HepG2 (cell line): Measurements from ENCODE around the gene ZNF322. TPM values are rescaled to one million over a fixed set of nuclear protein-coding genes. Genes with fewer than 3 reads are reported as not detected.

Source experiments
- ATAC-seq: fragments of 200-7000 bp; cut with Tn5 transposase; 3 replicates; pipeline ENCODE4 v1.9.1; 2020; ENCODE audit warnings: mild to moderate bottlenecking, moderate library complexity
- Bru-seq: library from RNA; stranded (reverse); fragments of 400-500 nt; gene quantifications from one replicate; lab custom pipeline; 2021; lab: Mats Ljungman, UMichigan
- BruChase-seq, 2 experiments: library from RNA; stranded (reverse); fragments of 400-500 nt; gene quantifications; one replicate each; lab custom pipeline; 2021; lab: Mats Ljungman, UMichigan
- BruUV-seq: library from RNA; stranded (reverse); fragments of 400-500 nt; replicated peaks from 2 replicates; lab custom pipeline; 2021; lab: Mats Ljungman, UMichigan
- CTCF ChIA-PET: fragments of 300-600 bp; formaldehyde crosslinking; extraction: SDS; loops from one replicate; lab custom pipeline; 2021; ENCODE audit warnings: low total read pairs, inconsistent platforms, low intra/inter-chr PET ratio; lab: Yijun Ruan, JAX
- POLR2A ChIA-PET: fragments of 350-600 bp; sonication (Branson Sonifier 250); formaldehyde crosslinking; loops from one replicate; lab custom pipeline; 2020; ENCODE audit warnings: antibody characterized with exemption, inconsistent platforms; lab: Yijun Ruan, JAX
- DNase-seq: peaks from one replicate; pipeline ENCODE4 v3.0.0-alpha.2; 2015; ENCODE audit warnings: low spot score
- FAIRE-seq: peaks from 3 replicates; lab custom pipeline; 2011; peaks lifted over from hg19 to GRCh38; lab: Jason Lieb, UNC
- H2AFZ ChIP-seq: one replicate; pipeline ENCODE4 v1.6.1; 2011; ENCODE audit warnings: low read length, inconsistent platforms
- H3K27ac ChIP-seq: fragments of 300-600 bp; 3 replicates; pipeline ENCODE4 v1.8.0; 2011; ENCODE audit warnings: mixed run types, mild to moderate bottlenecking, mixed read lengths, low read length, inconsistent platforms; ENCODE audit not compliant: insufficient read depth; ENCODE audit errors: extremely low read length
- H3K27me3 ChIP-seq, 2 experiments: fragments of 200-600 bp in 1 of 2; 2 replicates in 1 of 2; 3 replicates in 1 of 2; pipeline versions ENCODE4 v1.6.0 to v1.8.0; 2011; ENCODE audit warnings: low read length in 2 of 2, mild to moderate bottlenecking in 2 of 2, moderate library complexity in 2 of 2, inconsistent platforms in 1 of 2; ENCODE audit not compliant: insufficient read depth in 2 of 2, control insufficient read depth in 1 of 2
- H3K36me3 ChIP-seq, 2 experiments: fragments of 200-600 bp in 1 of 2; replicated peaks in 1 of 2; 2 replicates in 1 of 2; 3 replicates in 1 of 2; pipeline versions ENCODE4 v1.5.1 to v1.8.0; 2011; ENCODE audit warnings: low read length in 2 of 2, inconsistent platforms in 1 of 2; ENCODE audit not compliant: insufficient read depth in 2 of 2, control insufficient read depth in 1 of 2
- H3K4me1 ChIP-seq: 2 replicates; pipeline ENCODE4 v1.5.1; 2012; ENCODE audit warnings: low read length, inconsistent platforms; ENCODE audit not compliant: insufficient read depth
- H3K4me2 ChIP-seq: 2 replicates; pipeline ENCODE4 v1.6.0; 2011; ENCODE audit warnings: low read depth, low read length, inconsistent platforms
- H3K4me3 ChIP-seq, 3 experiments: fragments of 200-600 bp in 1 of 3; sonication (generic), shearing (Covaris generic) in 1 of 3; replicated peaks in 1 of 3; 2 replicates each; pipeline ENCODE4 v1.5.1; 2011 to 2016; ENCODE audit warnings: low read length in 3 of 3, inconsistent platforms in 2 of 3, low read depth in 2 of 3, mild to moderate bottlenecking in 2 of 3, control low read depth in 1 of 3, mixed read lengths in 1 of 3; ENCODE audit not compliant: insufficient read depth in 1 of 3
- H3K79me2 ChIP-seq: one replicate; pipeline ENCODE4 v1.6.1; 2011; ENCODE audit warnings: low read length, inconsistent platforms; ENCODE audit not compliant: insufficient read depth
- H3K9ac ChIP-seq: 2 replicates; pipeline ENCODE4 v1.6.0; 2011; ENCODE audit warnings: mild to moderate bottlenecking, low read depth, low read length, inconsistent platforms; ENCODE audit not compliant: insufficient read depth
- H3K9me3 ChIP-seq: 2 replicates; pipeline ENCODE4 v1.5.1; 2012; ENCODE audit warnings: mild to moderate bottlenecking, low read length
- H4K20me1 ChIP-seq: 2 replicates; pipeline ENCODE4 v1.6.0; 2011; ENCODE audit warnings: inconsistent platforms, mild to moderate bottlenecking, low read length, moderate library complexity; ENCODE audit not compliant: insufficient read depth
- HOXA3 ChIP-seq: sonication (generic); formaldehyde crosslinking; IDR thresholded peaks from 2 replicates; pipeline ENCODE4 v1.5.0; 2020; ENCODE audit warnings: missing genetic modification reagents
- MIER3 ChIP-seq: IDR thresholded peaks from 2 replicates; pipeline ENCODE4 v1.6.1; 2016; ENCODE audit warnings: missing compliant biosample characterization, borderline replicate concordance
- MTA3 ChIP-seq: sonication (generic); formaldehyde crosslinking; IDR thresholded peaks from 2 replicates; pipeline ENCODE4 v1.4.0; 2020; ENCODE audit warnings: missing genetic modification reagents
- NFYC ChIP-seq: IDR thresholded peaks from 2 replicates; pipeline ENCODE4 v1.6.1; 2016; ENCODE audit warnings: missing genetic modification reagents, missing compliant biosample characterization
- RAD51 ChIP-seq: fragments of 450-650 bp; IDR thresholded peaks from 2 replicates; pipeline ENCODE4 v1.6.1; 2016; ENCODE audit warnings: borderline replicate concordance
- RXRA ChIP-seq: sonication (generic); formaldehyde crosslinking; IDR thresholded peaks from 2 replicates; pipeline ENCODE4 v1.5.1; 2020; ENCODE audit warnings: missing genetic modification reagents
- U2AF2 ChIP-seq: fragments of 200-400 bp; formaldehyde crosslinking; IDR thresholded peaks from 2 replicates; pipeline ENCODE4 v1.6.1; 2017; ENCODE audit warnings: low read depth, mild to moderate bottlenecking, low read length
- ZFP41 ChIP-seq: sonication (generic); formaldehyde crosslinking; IDR thresholded peaks from 2 replicates; pipeline ENCODE4 v1.4.0; 2020; ENCODE audit warnings: mild to moderate bottlenecking, missing genetic modification reagents, borderline replicate concordance
- ZMYM3 ChIP-seq: sonication (generic); formaldehyde crosslinking; IDR thresholded peaks from 2 replicates; pipeline ENCODE4 v1.5.1; 2020; ENCODE audit warnings: mild to moderate bottlenecking, missing genetic modification reagents
- ZNF160 ChIP-seq: sonication (generic); formaldehyde crosslinking; IDR thresholded peaks from 2 replicates; pipeline ENCODE4 v1.8.0; 2022; ENCODE audit warnings: mild to moderate bottlenecking, inconsistent platforms, missing genetic modification reagents
- ZNF460 ChIP-seq: sonication (generic); formaldehyde crosslinking; IDR thresholded peaks from 2 replicates; pipeline ENCODE4 v1.5.1; 2020; ENCODE audit warnings: missing genetic modification reagents, mild to moderate bottlenecking, borderline replicate concordance
- ZNF724P ChIP-seq: sonication (generic); formaldehyde crosslinking; IDR thresholded peaks from 2 replicates; pipeline ENCODE4 v1.8.0; 2022; ENCODE audit warnings: missing genetic modification reagents, borderline replicate concordance
- ZNF879 ChIP-seq: sonication (generic); formaldehyde crosslinking; IDR thresholded peaks from 2 replicates; pipeline ENCODE4 v1.8.1; 2023; ENCODE audit warnings: missing genetic modification reagents
- WGBS: methylation state at CpG from one replicate; pipeline ENCODE4 v1.1.6; 2017; ENCODE audit warnings: low lambda C conversion rate; 5-methylcytosine and 5-hydroxymethylcytosine counted together
- in situ Hi-C: cut with HindIII; loops from 2 replicates; pipeline ENCODE4 v1.10.0; 2017; ENCODE audit warnings: low pct_unique_long_range_greater_than_20kb; ENCODE audit not compliant: extremely low pct_ligation_motif_present
- intact Hi-C: fragments of 100-400 bp; cut with micrococcal nuclease; formaldehyde crosslinking; loops from one replicate; pipeline ENCODE4 v1.10.0; 2022; ENCODE audit not compliant: unreplicated experiment
- long read RNA-seq, 2 experiments: library from RNA in 1 of 2; library from polyadenylated mRNA in 1 of 2; stranded (forward) in 1 of 2; unstranded in 1 of 2; transcript quantifications; one replicate each; pipeline ENCODE4 v2.0.0, GENCODE V29; 2019 to 2022
- polyA minus RNA-seq, 3 experiments: library from RNA; depleted of rRNA, polyadenylated mRNA; stranded (reverse); fragments of >200 nt; gene quantifications; 2 replicates each; pipeline ENCODE4 v1.2.3, GENCODE V29; 2011; ENCODE audit warnings: low replicate concordance in 1 of 3
- polyA plus RNA-seq, 8 experiments: library from polyadenylated mRNA; depleted of rRNA in 3 of 8; stranded (reverse) in 7 of 8; unstranded in 1 of 8; fragments of >200 nt; fragmentation: Illumina TruSeq in 4 of 8; extraction: Trizol in 4 of 8; gene quantifications; 2 replicates each; pipeline versions ENCODE4 v1.2.1 to v1.2.3, GENCODE V29; 2011 to 2016; ENCODE audit warnings: low read depth in 4 of 8, missing spikeins in 1 of 8, mixed read lengths in 1 of 8; ENCODE audit not compliant: insufficient read depth in 1 of 8
- total RNA-seq, 5 experiments: library from RNA; depleted of rRNA; stranded (reverse); fragments of >200 nt; fragmentation: Illumina TruSeq; extraction: Trizol; gene quantifications; 2 replicates each; pipeline ENCODE4 v1.2.3, GENCODE V29; 2016; ENCODE audit warnings: low read depth in 1 of 5
- TF ChIP-seq, protein P1 (sequence below): IDR thresholded peaks from 2 replicates; pipeline ENCODE4 v1.6.1; 2012; ENCODE audit warnings: low read depth, low read length, improper control_type of control experiment

ZNF322 gene, protein sequence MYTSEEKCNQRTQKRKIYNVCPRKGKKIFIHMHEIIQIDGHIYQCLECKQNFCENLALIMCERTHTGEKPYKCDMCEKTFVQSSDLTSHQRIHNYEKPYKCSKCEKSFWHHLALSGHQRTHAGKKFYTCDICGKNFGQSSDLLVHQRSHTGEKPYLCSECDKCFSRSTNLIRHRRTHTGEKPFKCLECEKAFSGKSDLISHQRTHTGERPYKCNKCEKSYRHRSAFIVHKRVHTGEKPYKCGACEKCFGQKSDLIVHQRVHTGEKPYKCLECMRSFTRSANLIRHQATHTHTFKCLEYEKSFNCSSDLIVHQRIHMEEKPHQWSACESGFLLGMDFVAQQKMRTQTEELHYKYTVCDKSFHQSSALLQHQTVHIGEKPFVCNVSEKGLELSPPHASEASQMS
- 22.8 and 35.0 TPM in 2 replicates for total RNA-seq (2016; rRNA removed; fragmentation: Illumina TruSeq; extraction: Trizol)
- 2.0 and 2.8 TPM in 2 replicates for total RNA-seq (2016; cell fraction: cytosol; rRNA removed; fragmentation: Illumina TruSeq; extraction: Trizol; ENCODE audit: low read depth)
- 22.8 and 33.7 TPM in 2 replicates for total RNA-seq (2016; cell fraction: insoluble cytoplasmic fraction; rRNA removed; fragmentation: Illumina TruSeq; extraction: Trizol)
- 10.6 and 11.6 TPM in 2 replicates for total RNA-seq (2016; cell fraction: membrane; rRNA removed; fragmentation: Illumina TruSeq; extraction: Trizol)
- 23.7 and 24.9 TPM in 2 replicates for total RNA-seq (2016; cell fraction: nucleus; rRNA removed; fragmentation: Illumina TruSeq; extraction: Trizol)
- polyA plus RNA-seq (2011; rRNA removed) = 8.3 and 8.5 TPM in 2 replicates
- 3.0 and 5.0 TPM in 2 replicates for polyA plus RNA-seq (2011; cell fraction: cytosol; rRNA removed)
- polyA plus RNA-seq (2011; cell fraction: nucleus; rRNA removed) = 11.1 and 13.3 TPM in 2 replicates
- polyA plus RNA-seq (2012) = 12.5 and 13.2 TPM in 2 replicates
- polyA plus RNA-seq (2016; cell fraction: cytosol; fragmentation: Illumina TruSeq; extraction: Trizol; ENCODE audit: low read depth) = 0.60 and 0.61 TPM in 2 replicates
- 15.9 and 18.7 TPM in 2 replicates for polyA plus RNA-seq (2016; cell fraction: insoluble cytoplasmic fraction; fragmentation: Illumina TruSeq; extraction: Trizol; ENCODE audit: low read depth)
- 2.9 and 3.1 TPM in 2 replicates for polyA plus RNA-seq (2016; cell fraction: membrane; fragmentation: Illumina TruSeq; extraction: Trizol; ENCODE audit: low read depth)
- 20.1 and 21.2 TPM in 2 replicates for polyA plus RNA-seq (2016; cell fraction: nucleus; fragmentation: Illumina TruSeq; extraction: Trizol; ENCODE audit: insufficient read depth, low read depth)
- 19.1 and 26.3 TPM in 2 replicates for polyA minus RNA-seq (2011; rRNA and poly(A)+ RNA removed; ENCODE audit: low replicate concordance)
- 9.1 and 11.3 TPM in 2 replicates for polyA minus RNA-seq (2011; cell fraction: cytosol; rRNA and poly(A)+ RNA removed)
- polyA minus RNA-seq (2011; cell fraction: nucleus; rRNA and poly(A)+ RNA removed) = 35.5 and 35.9 TPM in 2 replicates
- Bru-seq, nascent RNA = percentile 92 among the genes with signal in this experiment
- percentile 68 among the genes with signal in this experiment for BruChase-seq, experiment 1, labeled RNA remaining after a 6-hour chase
- BruChase-seq, experiment 2, labeled RNA remaining after a 2-hour chase = percentile 86 among the genes with signal in this experiment
- long read RNA-seq, experiment 1, full-length matches to known transcripts = 5 of 9 reads
- long read RNA-seq, experiment 1, partial matches to known transcripts = 0 of 9 reads
- long read RNA-seq, experiment 1, other reads (novel, unspliced or antisense) = 4 of 9 reads
- long read RNA-seq, experiment 2, full-length matches to known transcripts = 8 of 26 reads
- long read RNA-seq, experiment 2, partial matches to known transcripts = 0 of 26 reads
- long read RNA-seq, experiment 2, other reads (novel, unspliced or antisense) = 18 of 26 reads

DNA sequence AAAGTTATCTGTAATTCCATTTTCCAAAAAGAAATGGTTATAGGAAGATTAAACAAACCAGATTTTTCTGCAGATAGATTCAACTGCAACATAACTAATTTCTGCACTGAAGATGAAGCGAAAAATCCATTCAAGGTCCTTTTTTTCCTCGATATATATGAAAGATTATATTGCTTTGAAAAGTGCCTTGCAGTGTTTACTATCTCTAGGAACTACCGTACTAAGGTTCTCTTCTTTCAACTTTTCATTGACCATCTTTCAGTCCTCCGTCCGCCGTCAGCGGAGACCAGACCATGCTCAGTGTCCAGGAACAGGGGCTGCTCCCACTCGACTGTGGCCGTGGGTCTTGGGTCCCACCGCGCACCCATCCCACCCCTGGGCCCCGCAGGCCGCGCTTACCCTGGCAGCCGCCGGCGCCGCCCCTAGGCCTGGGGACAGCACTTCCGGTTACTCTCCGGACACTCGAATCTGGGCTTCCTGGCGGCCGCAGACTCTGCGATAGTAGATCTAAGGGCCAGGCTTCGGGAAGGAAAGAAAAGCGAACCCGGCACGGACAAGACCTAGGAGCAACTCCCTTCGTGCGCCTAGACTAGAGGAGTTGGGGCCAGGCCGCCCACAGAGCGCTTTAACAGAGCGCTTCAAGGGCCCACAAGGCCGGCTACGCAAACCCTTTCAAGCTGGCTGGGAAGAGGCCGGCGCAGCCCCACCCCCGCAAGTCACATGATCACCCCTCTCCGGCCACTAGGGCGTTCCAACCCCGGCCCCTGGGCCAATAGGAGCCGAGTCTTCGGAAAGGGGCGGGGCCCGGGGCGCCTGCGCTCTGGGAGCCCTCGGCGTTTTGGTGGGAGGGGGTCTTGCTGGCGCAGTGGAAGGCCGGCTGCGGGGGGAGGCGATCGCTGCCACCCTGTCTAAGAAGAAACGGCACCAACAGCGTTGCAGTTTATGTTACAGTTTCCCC, at the start of gene ZNF322:
ZNF322 (minus strand) TSS at position 705 of the 958 bp plus-strand sequence. CDS start 21,193 bp downstream, outside the sequence.
- in situ Hi-C loops = no loop called here
- Histone ChIP-seq H3K4me2 (peak within 1 kb of the TSS; percentile 98), H3K27me3 (peaks cover 0 to 19% of the 10 kb centered on the region in 2 experiments; a peak in 1 of 5 replicates), H3K79me2 (peaks cover 20% of the 10 kb centered on the region), H3K27ac (peak within 1 kb of the TSS; percentile 71), H3K4me1 (peaks cover 38% of the 10 kb centered on the region), H3K9me3 (no peaks in the 10 kb centered on the region), H4K20me1 (peaks cover 6% of the 10 kb centered on the region; the same call in 1 of the 2 replicates), H2AFZ (peak within 1 kb of the TSS; percentile 99), H3K4me3 (peak within 1 kb of the TSS; percentile 83 to 85 (median 83)), H3K36me3 (peaks cover 6 to 9% of the 10 kb centered on the region in 2 experiments; a peak in 4 of 5 replicates), H3K9ac (peak within 1 kb of the TSS; percentile 78)
- peak; percentile 37 for FAIRE-seq
- peak; percentile 99 for ATAC-seq
- WGBS = under 1% methylated on average over 40 of the region's 56 CpGs
- peak; percentile 94 for DNase-seq
- POLR2A ChIA-PET = interaction anchor here (0.5 kb wide), 1 partner anchor 513 kb away, joined by 5 read pairs; no protein-coding TSS in a partner anchor
- intact Hi-C loops = loop anchor here (2.0 kb wide), 1 partner anchor 53 kb away; no protein-coding TSS in a partner anchor
- TSS peak; percentile 93 for BruUV-seq
- CTCF ChIA-PET = interaction anchor here (1.5 kb wide), 1 partner anchor 63 kb away, joined by 4 read pairs; no protein-coding TSS in a partner anchor
- TF ChIP-seq RXRA (peak; percentile 73), MTA3 (no peak), NFYC (CRISPR knock-in tag) (peak; percentile 83), ZNF879 (CRISPR knock-in tag) (peak; percentile 92), ZNF460 (CRISPR knock-in tag) (no peak), MIER3 (no peak; the same call in 1 of the 2 replicates), RAD51 (peak; percentile 93), ZFP41 (CRISPR knock-in tag) (no peak), ZMYM3 (CRISPR knock-in tag) (peak; percentile 22; the same call in 1 of the 2 replicates), ZNF724P (CRISPR knock-in tag) (0 out of 2 replicates have a peak, but pooled peaks have one; percentile 57), U2AF2 (no peak), HOXA3 (CRISPR knock-in tag) (peak; percentile 68), ZNF160 (CRISPR knock-in tag) (peak; percentile 42; the same call in 1 of the 2 replicates)
- TF ChIP-seq, protein P1, sequence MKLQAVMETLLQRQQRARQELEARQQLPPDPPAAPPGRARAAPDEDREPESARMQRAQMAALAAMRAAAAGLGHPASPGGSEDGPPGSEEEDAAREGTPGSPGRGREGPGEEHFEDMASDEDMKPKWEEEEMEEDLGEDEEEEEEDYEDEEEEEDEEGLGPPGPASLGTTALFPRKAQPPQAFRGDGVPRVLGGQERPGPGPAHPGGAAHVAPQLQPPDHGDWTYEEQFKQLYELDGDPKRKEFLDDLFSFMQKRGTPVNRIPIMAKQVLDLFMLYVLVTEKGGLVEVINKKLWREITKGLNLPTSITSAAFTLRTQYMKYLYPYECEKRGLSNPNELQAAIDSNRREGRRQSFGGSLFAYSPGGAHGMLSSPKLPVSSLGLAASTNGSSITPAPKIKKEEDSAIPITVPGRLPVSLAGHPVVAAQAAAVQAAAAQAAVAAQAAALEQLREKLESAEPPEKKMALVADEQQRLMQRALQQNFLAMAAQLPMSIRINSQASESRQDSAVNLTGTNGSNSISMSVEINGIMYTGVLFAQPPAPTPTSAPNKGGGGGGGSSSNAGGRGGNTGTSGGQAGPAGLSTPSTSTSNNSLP = no peak
